HepG2 (cell line): ENCODE measurements around the gene ANXA10. TPM values are rescaled to one million over a fixed set of nuclear protein-coding genes. Genes with fewer than 3 reads are reported as not detected.

Source experiments
- ATAC-seq: fragments of 200-7000 bp; cut with Tn5 transposase; 3 replicates; pipeline ENCODE4 v1.9.1; 2020; ENCODE audit warnings: mild to moderate bottlenecking, moderate library complexity
- BruUV-seq: library from RNA; stranded (reverse); fragments of 400-500 nt; replicated peaks from 2 replicates; lab custom pipeline; 2021; lab: Mats Ljungman, UMichigan
- CTCF ChIA-PET: fragments of 300-600 bp; formaldehyde crosslinking; extraction: SDS; loops from one replicate; lab custom pipeline; 2021; ENCODE audit warnings: low total read pairs, inconsistent platforms, low intra/inter-chr PET ratio; lab: Yijun Ruan, JAX
- POLR2A ChIA-PET: fragments of 350-600 bp; sonication (Branson Sonifier 250); formaldehyde crosslinking; loops from one replicate; lab custom pipeline; 2020; ENCODE audit warnings: antibody characterized with exemption, inconsistent platforms; lab: Yijun Ruan, JAX
- DNase-seq: peaks from one replicate; pipeline ENCODE4 v3.0.0-alpha.2; 2015; ENCODE audit warnings: low spot score
- FAIRE-seq: peaks from 3 replicates; lab custom pipeline; 2011; peaks lifted over from hg19 to GRCh38; lab: Jason Lieb, UNC
- H2AFZ ChIP-seq: one replicate; pipeline ENCODE4 v1.6.1; 2011; ENCODE audit warnings: low read length, inconsistent platforms
- H3K27ac ChIP-seq: fragments of 300-600 bp; 3 replicates; pipeline ENCODE4 v1.8.0; 2011; ENCODE audit warnings: mixed run types, mild to moderate bottlenecking, mixed read lengths, low read length, inconsistent platforms; ENCODE audit not compliant: insufficient read depth; ENCODE audit errors: extremely low read length
- H3K27me3 ChIP-seq, 2 experiments: fragments of 200-600 bp in 1 of 2; 2 replicates in 1 of 2; 3 replicates in 1 of 2; pipeline versions ENCODE4 v1.6.0 to v1.8.0; 2011; ENCODE audit warnings: low read length in 2 of 2, mild to moderate bottlenecking in 2 of 2, moderate library complexity in 2 of 2, inconsistent platforms in 1 of 2; ENCODE audit not compliant: insufficient read depth in 2 of 2, control insufficient read depth in 1 of 2
- H3K36me3 ChIP-seq, 2 experiments: fragments of 200-600 bp in 1 of 2; replicated peaks in 1 of 2; 2 replicates in 1 of 2; 3 replicates in 1 of 2; pipeline versions ENCODE4 v1.5.1 to v1.8.0; 2011; ENCODE audit warnings: low read length in 2 of 2, inconsistent platforms in 1 of 2; ENCODE audit not compliant: insufficient read depth in 2 of 2, control insufficient read depth in 1 of 2
- H3K4me1 ChIP-seq: 2 replicates; pipeline ENCODE4 v1.5.1; 2012; ENCODE audit warnings: low read length, inconsistent platforms; ENCODE audit not compliant: insufficient read depth
- H3K4me2 ChIP-seq: 2 replicates; pipeline ENCODE4 v1.6.0; 2011; ENCODE audit warnings: low read depth, low read length, inconsistent platforms
- H3K4me3 ChIP-seq, 3 experiments: fragments of 200-600 bp in 1 of 3; sonication (generic), shearing (Covaris generic) in 1 of 3; replicated peaks in 1 of 3; 2 replicates each; pipeline ENCODE4 v1.5.1; 2011 to 2016; ENCODE audit warnings: low read length in 3 of 3, inconsistent platforms in 2 of 3, low read depth in 2 of 3, mild to moderate bottlenecking in 2 of 3, control low read depth in 1 of 3, mixed read lengths in 1 of 3; ENCODE audit not compliant: insufficient read depth in 1 of 3
- H3K79me2 ChIP-seq: one replicate; pipeline ENCODE4 v1.6.1; 2011; ENCODE audit warnings: low read length, inconsistent platforms; ENCODE audit not compliant: insufficient read depth
- H3K9ac ChIP-seq: 2 replicates; pipeline ENCODE4 v1.6.0; 2011; ENCODE audit warnings: mild to moderate bottlenecking, low read depth, low read length, inconsistent platforms; ENCODE audit not compliant: insufficient read depth
- H3K9me3 ChIP-seq: 2 replicates; pipeline ENCODE4 v1.5.1; 2012; ENCODE audit warnings: mild to moderate bottlenecking, low read length
- H4K20me1 ChIP-seq: 2 replicates; pipeline ENCODE4 v1.6.0; 2011; ENCODE audit warnings: inconsistent platforms, mild to moderate bottlenecking, low read length, moderate library complexity; ENCODE audit not compliant: insufficient read depth
- ADNP ChIP-seq: sonication (generic); formaldehyde crosslinking; IDR thresholded peaks from 2 replicates; pipeline ENCODE4 v1.4.0; 2020; ENCODE audit warnings: missing genetic modification reagents
- CAMTA2 ChIP-seq: sonication (generic); formaldehyde crosslinking; IDR thresholded peaks from 2 replicates; pipeline ENCODE4 v1.4.0; 2020; ENCODE audit warnings: mild to moderate bottlenecking, missing genetic modification reagents, borderline replicate concordance
- CHD4 ChIP-seq: fragments of 200-600 bp; sonication (generic); IDR thresholded peaks from 2 replicates; pipeline ENCODE4 v1.7.0; 2017; ENCODE audit warnings: mild to moderate bottlenecking, low read length, borderline replicate concordance
- MBD4 ChIP-seq: IDR thresholded peaks from 2 replicates; pipeline ENCODE4 v1.6.1; 2012; ENCODE audit warnings: low read length, inconsistent platforms, borderline replicate concordance
- MIXL1 ChIP-seq: IDR thresholded peaks from 2 replicates; pipeline ENCODE4 v1.6.1; 2016
- MTF1 ChIP-seq: sonication (generic); formaldehyde crosslinking; IDR thresholded peaks from 2 replicates; pipeline ENCODE4 v1.5.0; 2020; ENCODE audit warnings: missing genetic modification reagents
- NR1H2 ChIP-seq: sonication (generic); formaldehyde crosslinking; IDR thresholded peaks from 2 replicates; pipeline ENCODE4 v1.8.1; 2022; ENCODE audit warnings: low read depth, missing genetic modification reagents, borderline replicate concordance
- PAF1 ChIP-seq: IDR thresholded peaks from 2 replicates; pipeline ENCODE4 v1.6.1; 2016; ENCODE audit warnings: missing genetic modification reagents, missing compliant biosample characterization
- SATB2 ChIP-seq: sonication (generic); formaldehyde crosslinking; IDR thresholded peaks from 2 replicates; pipeline ENCODE4 v1.5.0; 2020; ENCODE audit warnings: missing genetic modification reagents
- ZBTB25 ChIP-seq: IDR thresholded peaks from 2 replicates; pipeline ENCODE4 v1.6.1; 2018; ENCODE audit warnings: missing genetic modification reagents
- ZEB1 ChIP-seq: IDR thresholded peaks from 2 replicates; pipeline ENCODE4 v1.6.1; 2012; ENCODE audit warnings: mild to moderate bottlenecking, low read depth, inconsistent platforms; ENCODE audit not compliant: insufficient replicate concordance
- ZFAT ChIP-seq: sonication (generic); formaldehyde crosslinking; conservative IDR thresholded peaks from 2 replicates; pipeline ENCODE4 v1.8.1; 2023; ENCODE audit warnings: missing genetic modification reagents, inconsistent platforms
- in situ Hi-C: cut with HindIII; loops from 2 replicates; pipeline ENCODE4 v1.10.0; 2017; ENCODE audit warnings: low pct_unique_long_range_greater_than_20kb; ENCODE audit not compliant: extremely low pct_ligation_motif_present
- intact Hi-C: fragments of 100-400 bp; cut with micrococcal nuclease; formaldehyde crosslinking; loops from one replicate; pipeline ENCODE4 v1.10.0; 2022; ENCODE audit not compliant: unreplicated experiment
- polyA plus RNA-seq, 8 experiments: library from polyadenylated mRNA; depleted of rRNA in 3 of 8; stranded (reverse) in 7 of 8; unstranded in 1 of 8; fragments of >200 nt; fragmentation: Illumina TruSeq in 4 of 8; extraction: Trizol in 4 of 8; gene quantifications; 2 replicates each; pipeline versions ENCODE4 v1.2.1 to v1.2.3, GENCODE V29; 2011 to 2016; ENCODE audit warnings: low read depth in 4 of 8, missing spikeins in 1 of 8, mixed read lengths in 1 of 8; ENCODE audit not compliant: insufficient read depth in 1 of 8
- total RNA-seq, 5 experiments: library from RNA; depleted of rRNA; stranded (reverse); fragments of >200 nt; fragmentation: Illumina TruSeq; extraction: Trizol; gene quantifications; 2 replicates each; pipeline ENCODE4 v1.2.3, GENCODE V29; 2016; ENCODE audit warnings: low read depth in 1 of 5
- TF ChIP-seq, protein P1 (sequence below): sonication (generic); formaldehyde crosslinking; IDR thresholded peaks from 2 replicates; pipeline ENCODE4 v1.4.0; 2020; ENCODE audit warnings: missing genetic modification reagents
- TF ChIP-seq, protein P2 (sequence below): sonication (generic); formaldehyde crosslinking; IDR thresholded peaks from 2 replicates; pipeline ENCODE4 v1.4.0; 2020; ENCODE audit warnings: missing genetic modification reagents, borderline replicate concordance

Gene ANXA10
- total and polyA plus RNA-seq, 2 of the 13 experiments (the other 11 are each of a cell fraction or from before 2014, with no cell fraction given): 0.08 TPM; not detected in 1

DNA sequence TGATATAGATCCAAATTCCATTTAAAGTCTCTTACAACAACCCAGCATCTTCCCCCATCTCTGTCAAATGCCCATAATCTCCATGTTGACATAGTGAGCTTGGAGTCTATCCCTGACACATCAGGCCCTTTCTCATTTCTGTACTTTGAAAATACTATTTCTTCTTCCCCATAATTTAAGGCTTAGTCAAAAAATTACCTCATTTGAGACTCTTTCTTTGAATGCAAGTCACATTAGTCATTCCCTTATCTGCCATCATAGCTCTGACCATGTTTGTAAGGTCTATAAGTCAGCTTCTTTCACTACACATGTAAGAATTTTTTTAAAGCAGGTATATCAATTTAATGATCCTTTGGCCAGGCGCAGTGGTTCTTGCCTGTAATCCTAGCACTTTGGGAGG lies 126.3 kb downstream of the ANXA10 start (continued):
- TF ChIP-seq CHD4 (no peak), ADNP (CRISPR knock-in tag) (no peak), PAF1 (no peak)
- TF ChIP-seq, all 625 proteins: peak for 0

GRCh38 chr4:168220893-168221292 lies 128.6 kb downstream of the ANXA10 start:
- FAIRE-seq: no peak
- ChIA-PET CTCF (no interaction called here), POLR2A (no interaction called here)
- Histone ChIP-seq H3K4me1 (no peaks in the 10 kb centered on the region), H3K27me3 (no peaks in the 10 kb centered on the region; a peak in 1 of 5 replicates), H3K9me3 (no peaks in the 10 kb centered on the region), H3K79me2 (no peaks in the 10 kb centered on the region), H3K4me3 (no peak overlapping the region), H3K27ac (no peak overlapping the region), H3K4me2 (no peak overlapping the region), H3K36me3 (no peaks in the 10 kb centered on the region), H3K9ac (no peak overlapping the region), H4K20me1 (no peaks in the 10 kb centered on the region), H2AFZ (no peak overlapping the region)
- intact Hi-C loops (no loop called here), in situ Hi-C loops (no loop called here)
- ATAC-seq: no peak
- BruUV-seq: no TSS peak
- no peak for DNase-seq
- TF ChIP-seq, protein P1, sequence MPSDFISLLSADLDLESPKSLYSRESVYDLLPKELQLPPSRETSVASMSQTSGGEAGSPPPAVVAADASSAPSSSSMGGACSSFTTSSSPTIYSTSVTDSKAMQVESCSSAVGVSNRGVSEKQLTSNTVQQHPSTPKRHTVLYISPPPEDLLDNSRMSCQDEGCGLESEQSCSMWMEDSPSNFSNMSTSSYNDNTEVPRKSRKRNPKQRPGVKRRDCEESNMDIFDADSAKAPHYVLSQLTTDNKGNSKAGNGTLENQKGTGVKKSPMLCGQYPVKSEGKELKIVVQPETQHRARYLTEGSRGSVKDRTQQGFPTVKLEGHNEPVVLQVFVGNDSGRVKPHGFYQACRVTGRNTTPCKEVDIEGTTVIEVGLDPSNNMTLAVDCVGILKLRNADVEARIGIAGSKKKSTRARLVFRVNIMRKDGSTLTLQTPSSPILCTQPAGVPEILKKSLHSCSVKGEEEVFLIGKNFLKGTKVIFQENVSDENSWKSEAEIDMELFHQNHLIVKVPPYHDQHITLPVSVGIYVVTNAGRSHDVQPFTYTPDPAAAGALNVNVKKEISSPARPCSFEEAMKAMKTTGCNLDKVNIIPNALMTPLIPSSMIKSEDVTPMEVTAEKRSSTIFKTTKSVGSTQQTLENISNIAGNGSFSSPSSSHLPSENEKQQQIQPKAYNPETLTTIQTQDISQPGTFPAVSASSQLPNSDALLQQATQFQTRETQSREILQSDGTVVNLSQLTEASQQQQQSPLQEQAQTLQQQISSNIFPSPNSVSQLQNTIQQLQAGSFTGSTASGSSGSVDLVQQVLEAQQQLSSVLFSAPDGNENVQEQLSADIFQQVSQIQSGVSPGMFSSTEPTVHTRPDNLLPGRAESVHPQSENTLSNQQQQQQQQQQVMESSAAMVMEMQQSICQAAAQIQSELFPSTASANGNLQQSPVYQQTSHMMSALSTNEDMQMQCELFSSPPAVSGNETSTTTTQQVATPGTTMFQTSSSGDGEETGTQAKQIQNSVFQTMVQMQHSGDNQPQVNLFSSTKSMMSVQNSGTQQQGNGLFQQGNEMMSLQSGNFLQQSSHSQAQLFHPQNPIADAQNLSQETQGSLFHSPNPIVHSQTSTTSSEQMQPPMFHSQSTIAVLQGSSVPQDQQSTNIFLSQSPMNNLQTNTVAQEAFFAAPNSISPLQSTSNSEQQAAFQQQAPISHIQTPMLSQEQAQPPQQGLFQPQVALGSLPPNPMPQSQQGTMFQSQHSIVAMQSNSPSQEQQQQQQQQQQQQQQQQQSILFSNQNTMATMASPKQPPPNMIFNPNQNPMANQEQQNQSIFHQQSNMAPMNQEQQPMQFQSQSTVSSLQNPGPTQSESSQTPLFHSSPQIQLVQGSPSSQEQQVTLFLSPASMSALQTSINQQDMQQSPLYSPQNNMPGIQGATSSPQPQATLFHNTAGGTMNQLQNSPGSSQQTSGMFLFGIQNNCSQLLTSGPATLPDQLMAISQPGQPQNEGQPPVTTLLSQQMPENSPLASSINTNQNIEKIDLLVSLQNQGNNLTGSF (CRISPR knock-in tag): no peak
- TF ChIP-seq, protein P2, sequence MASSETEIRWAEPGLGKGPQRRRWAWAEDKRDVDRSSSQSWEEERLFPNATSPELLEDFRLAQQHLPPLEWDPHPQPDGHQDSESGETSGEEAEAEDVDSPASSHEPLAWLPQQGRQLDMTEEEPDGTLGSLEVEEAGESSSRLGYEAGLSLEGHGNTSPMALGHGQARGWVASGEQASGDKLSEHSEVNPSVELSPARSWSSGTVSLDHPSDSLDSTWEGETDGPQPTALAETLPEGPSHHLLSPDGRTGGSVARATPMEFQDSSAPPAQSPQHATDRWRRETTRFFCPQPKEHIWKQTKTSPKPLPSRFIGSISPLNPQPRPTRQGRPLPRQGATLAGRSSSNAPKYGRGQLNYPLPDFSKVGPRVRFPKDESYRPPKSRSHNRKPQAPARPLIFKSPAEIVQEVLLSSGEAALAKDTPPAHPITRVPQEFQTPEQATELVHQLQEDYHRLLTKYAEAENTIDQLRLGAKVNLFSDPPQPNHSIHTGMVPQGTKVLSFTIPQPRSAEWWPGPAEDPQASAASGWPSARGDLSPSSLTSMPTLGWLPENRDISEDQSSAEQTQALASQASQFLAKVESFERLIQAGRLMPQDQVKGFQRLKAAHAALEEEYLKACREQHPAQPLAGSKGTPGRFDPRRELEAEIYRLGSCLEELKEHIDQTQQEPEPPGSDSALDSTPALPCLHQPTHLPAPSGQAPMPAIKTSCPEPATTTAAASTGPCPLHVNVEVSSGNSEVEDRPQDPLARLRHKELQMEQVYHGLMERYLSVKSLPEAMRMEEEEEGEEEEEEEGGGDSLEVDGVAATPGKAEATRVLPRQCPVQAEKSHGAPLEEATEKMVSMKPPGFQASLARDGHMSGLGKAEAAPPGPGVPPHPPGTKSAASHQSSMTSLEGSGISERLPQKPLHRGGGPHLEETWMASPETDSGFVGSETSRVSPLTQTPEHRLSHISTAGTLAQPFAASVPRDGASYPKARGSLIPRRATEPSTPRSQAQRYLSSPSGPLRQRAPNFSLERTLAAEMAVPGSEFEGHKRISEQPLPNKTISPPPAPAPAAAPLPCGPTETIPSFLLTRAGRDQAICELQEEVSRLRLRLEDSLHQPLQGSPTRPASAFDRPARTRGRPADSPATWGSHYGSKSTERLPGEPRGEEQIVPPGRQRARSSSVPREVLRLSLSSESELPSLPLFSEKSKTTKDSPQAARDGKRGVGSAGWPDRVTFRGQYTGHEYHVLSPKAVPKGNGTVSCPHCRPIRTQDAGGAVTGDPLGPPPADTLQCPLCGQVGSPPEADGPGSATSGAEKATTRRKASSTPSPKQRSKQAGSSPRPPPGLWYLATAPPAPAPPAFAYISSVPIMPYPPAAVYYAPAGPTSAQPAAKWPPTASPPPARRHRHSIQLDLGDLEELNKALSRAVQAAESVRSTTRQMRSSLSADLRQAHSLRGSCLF: no peak
- TF ChIP-seq ZBTB25 (no peak), MTF1 (CRISPR knock-in tag) (no peak), CAMTA2 (CRISPR knock-in tag) (no peak), ZFAT (CRISPR knock-in tag) (no peak), NR1H2 (CRISPR knock-in tag) (no peak), MIXL1 (CRISPR knock-in tag) (no peak), SATB2 (CRISPR knock-in tag) (no peak), MBD4 (no peak), ZEB1 (no peak)
